ENCODE measurements around the gene LRMDA. TPM values are rescaled to one million over a fixed set of nuclear protein-coding genes. Genes with fewer than 3 reads are reported as not detected.

Gene LRMDA
- total RNA-seq, 1 experiment from 2014 or later: 4.8 TPM

- RAD21 ChIA-PET (ENCODE audit: low non-redundant PET in 1 of 2, low total read pairs in 2 of 2, uncharacterized antibody in 2 of 2, unreplicated experiment in 2 of 2): no interaction called here
- intact Hi-C loops (cut with micrococcal nuclease): no loop called here
These were observed 276.6 kb downstream of the LRMDA start for GRCh38 chr10:75708060-75708459.

More at GRCh38 chr10:75708060-75708459, 276.6 kb downstream of the LRMDA start:
- POLR2A ChIA-PET: no interaction called here
- H3K4me2 ChIP-seq (ENCODE audit: low read length): no peak overlapping the region
- CTCF ChIA-PET: no interaction called here
- no peak overlapping the region for H3K27ac ChIP-seq (ENCODE audit: low read depth, low read length)
- no peaks in the 10 kb centered on the region for H3K9me3 ChIP-seq (ENCODE audit: control insufficient read depth in 1 of 2, insufficient read depth in 1 of 2, low read depth in 1 of 2, low read length in 2 of 2)
- no peaks in the 10 kb centered on the region for H3K36me3 ChIP-seq (ENCODE audit: control insufficient read depth in 1 of 2, insufficient read depth in 2 of 2, low read length in 2 of 2)
- BruUV-seq (replicated peaks): no TSS peak
- ATAC-seq: no peak
- TF ChIP-seq SP1 (IDR thresholded peaks at IDR 0.05; ENCODE audit: low read depth) (no peak), EZH2phosphoT487 (IDR thresholded peaks at IDR 0.05; ENCODE audit: borderline replicate concordance) (no peak), POLR2AphosphoS5 (IDR thresholded peaks at IDR 0.05; ENCODE audit: low read depth, low read length) (no peak), POLR2A (IDR thresholded peaks at IDR 0.05; ENCODE audit: borderline replicate concordance, extremely low read depth, insufficient read depth, insufficient read length) (no peak), SIN3A (IDR thresholded peaks at IDR 0.05; ENCODE audit: low read depth) (no peak), YY1 (IDR thresholded peaks at IDR 0.05; ENCODE audit: extremely low read depth, insufficient replicate concordance, low read depth, low read length) (no peak), CBX3 (IDR thresholded peaks at IDR 0.05; ENCODE audit: low read depth) (no peak), CTCF (IDR thresholded peaks at IDR 0.05 in 2 of 3, conservative IDR thresholded peaks at IDR 0.05 in 1 of 3; ENCODE audit: borderline replicate concordance in 1 of 3, insufficient read depth in 1 of 3, low read depth in 2 of 3, low read length in 2 of 3) (no peak), RAD21 (IDR thresholded peaks at IDR 0.05; ENCODE audit: low read depth) (no peak), EGR1 (IDR thresholded peaks at IDR 0.05; ENCODE audit: low read depth) (no peak), TCF7L2 (IDR thresholded peaks at IDR 0.05; ENCODE audit: borderline replicate concordance, extremely low read depth, insufficient read depth, insufficient read length) (no peak), CEBPB (IDR thresholded peaks at IDR 0.05; ENCODE audit: low read depth) (no peak)
- TF ChIP-seq, protein P1, sequence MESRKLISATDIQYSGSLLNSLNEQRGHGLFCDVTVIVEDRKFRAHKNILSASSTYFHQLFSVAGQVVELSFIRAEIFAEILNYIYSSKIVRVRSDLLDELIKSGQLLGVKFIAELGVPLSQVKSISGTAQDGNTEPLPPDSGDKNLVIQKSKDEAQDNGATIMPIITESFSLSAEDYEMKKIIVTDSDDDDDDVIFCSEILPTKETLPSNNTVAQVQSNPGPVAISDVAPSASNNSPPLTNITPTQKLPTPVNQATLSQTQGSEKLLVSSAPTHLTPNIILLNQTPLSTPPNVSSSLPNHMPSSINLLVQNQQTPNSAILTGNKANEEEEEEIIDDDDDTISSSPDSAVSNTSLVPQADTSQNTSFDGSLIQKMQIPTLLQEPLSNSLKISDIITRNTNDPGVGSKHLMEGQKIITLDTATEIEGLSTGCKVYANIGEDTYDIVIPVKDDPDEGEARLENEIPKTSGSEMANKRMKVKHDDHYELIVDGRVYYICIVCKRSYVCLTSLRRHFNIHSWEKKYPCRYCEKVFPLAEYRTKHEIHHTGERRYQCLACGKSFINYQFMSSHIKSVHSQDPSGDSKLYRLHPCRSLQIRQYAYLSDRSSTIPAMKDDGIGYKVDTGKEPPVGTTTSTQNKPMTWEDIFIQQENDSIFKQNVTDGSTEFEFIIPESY (IDR thresholded peaks at IDR 0.05; ENCODE audit: extremely low read depth, insufficient replicate concordance, low read length): no peak
- TF ChIP-seq, protein P2, sequence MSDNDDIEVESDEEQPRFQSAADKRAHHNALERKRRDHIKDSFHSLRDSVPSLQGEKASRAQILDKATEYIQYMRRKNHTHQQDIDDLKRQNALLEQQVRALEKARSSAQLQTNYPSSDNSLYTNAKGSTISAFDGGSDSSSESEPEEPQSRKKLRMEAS (IDR thresholded peaks at IDR 0.05): no peak
- TF ChIP-seq, protein P3, sequence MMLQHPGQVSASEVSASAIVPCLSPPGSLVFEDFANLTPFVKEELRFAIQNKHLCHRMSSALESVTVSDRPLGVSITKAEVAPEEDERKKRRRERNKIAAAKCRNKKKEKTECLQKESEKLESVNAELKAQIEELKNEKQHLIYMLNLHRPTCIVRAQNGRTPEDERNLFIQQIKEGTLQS (IDR thresholded peaks at IDR 0.05): no peak
- no peaks in the 10 kb centered on the region for H3K79me2 ChIP-seq (ENCODE audit: insufficient read depth, low read length)
- H4K20me1 ChIP-seq (ENCODE audit: insufficient read depth): no peaks in the 10 kb centered on the region
- DNase-seq (ENCODE audit: low read depth, low spot score): no peak
- H3K27me3 ChIP-seq (ENCODE audit: insufficient read depth, low read length): peaks cover 5% of the 10 kb centered on the region
- no peaks in the 10 kb centered on the region for H3K9me2 ChIP-seq (ENCODE audit: insufficient read depth)
- H3K9ac ChIP-seq (ENCODE audit: low read length): no peak overlapping the region
- no peak overlapping the region for H2AFZ ChIP-seq (ENCODE audit: low read depth, low read length, poor library complexity, severe bottlenecking)
- no peak overlapping the region for H3K4me3 ChIP-seq (replicated peaks in 1 of 2; ENCODE audit: low read depth in 1 of 2, low read length in 2 of 2)
- H3K4me1 ChIP-seq (ENCODE audit: control insufficient read depth in 1 of 2, insufficient read depth in 2 of 2, low read length in 2 of 2): no peaks in the 10 kb centered on the region

Measured in HCT116 (cell line).